ENCODE measurements around the gene INSIG1. TPM values are rescaled to one million over a fixed set of nuclear protein-coding genes. Genes with fewer than 3 reads are reported as not detected.

The INSIG1 gene
- total and polyA plus RNA-seq, 12 donors = 9.9 to 249 (median 56.1) TPM

DNA sequence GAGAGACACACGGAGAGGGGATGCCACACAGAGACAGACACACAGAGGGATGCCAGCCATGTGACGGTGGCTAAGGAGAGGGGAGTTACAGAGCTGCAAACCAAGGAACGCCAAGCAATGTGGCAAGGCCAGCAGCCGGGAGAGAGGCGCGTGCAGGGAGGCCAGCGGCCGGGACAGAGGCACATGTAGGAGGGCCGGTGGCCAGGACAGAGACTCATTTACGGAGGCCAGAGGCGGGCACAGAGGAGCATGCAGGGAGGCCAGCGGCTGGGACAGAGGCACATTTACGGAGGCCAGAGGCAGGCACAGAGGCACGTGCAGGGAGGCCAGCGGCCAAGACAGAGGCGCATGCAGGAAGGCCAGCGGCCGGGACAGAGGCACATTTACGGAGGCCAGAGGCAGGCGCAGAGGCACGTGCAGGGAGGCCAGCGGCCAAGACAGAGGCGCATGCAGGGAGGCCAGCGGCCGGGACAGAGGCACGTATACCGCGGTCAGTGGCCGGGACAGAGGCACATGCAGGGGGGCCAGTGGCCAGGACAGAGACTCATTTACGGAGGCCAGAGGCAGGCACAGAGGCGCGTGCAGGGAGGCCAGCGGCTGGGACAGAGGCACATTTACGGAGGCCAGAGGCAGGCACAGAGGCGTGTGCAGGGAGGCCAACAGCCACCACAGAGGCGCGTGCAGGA lies 40.4 kb downstream of the INSIG1 start:
- H3K27me3 ChIP-seq = no peaks in the 10 kb centered on the region
- DNase-seq = peak in 2 of 7 donors; percentile 9 to 35
- no peaks in the 10 kb centered on the region for H3K4me1 ChIP-seq (replicated peaks in 1 of 2)
- intact Hi-C loops (cut with DNase I) = no loop called here
- TF ChIP-seq POLR2A (IDR thresholded peaks at IDR 0.05) = no peak
- no peak overlapping the region for H3K4me3 ChIP-seq
- 81 to 86% (median 84%) methylated on average over 35 to 37 of the region's 37 CpGs for WGBS, 4 donors
- no peak overlapping the region for H3K27ac ChIP-seq
- no peaks in the 10 kb centered on the region for H3K36me3 ChIP-seq (replicated peaks in 1 of 2)
- H3K9me3 ChIP-seq (replicated peaks in 1 of 3) = no peaks in the 10 kb centered on the region

DNA sequence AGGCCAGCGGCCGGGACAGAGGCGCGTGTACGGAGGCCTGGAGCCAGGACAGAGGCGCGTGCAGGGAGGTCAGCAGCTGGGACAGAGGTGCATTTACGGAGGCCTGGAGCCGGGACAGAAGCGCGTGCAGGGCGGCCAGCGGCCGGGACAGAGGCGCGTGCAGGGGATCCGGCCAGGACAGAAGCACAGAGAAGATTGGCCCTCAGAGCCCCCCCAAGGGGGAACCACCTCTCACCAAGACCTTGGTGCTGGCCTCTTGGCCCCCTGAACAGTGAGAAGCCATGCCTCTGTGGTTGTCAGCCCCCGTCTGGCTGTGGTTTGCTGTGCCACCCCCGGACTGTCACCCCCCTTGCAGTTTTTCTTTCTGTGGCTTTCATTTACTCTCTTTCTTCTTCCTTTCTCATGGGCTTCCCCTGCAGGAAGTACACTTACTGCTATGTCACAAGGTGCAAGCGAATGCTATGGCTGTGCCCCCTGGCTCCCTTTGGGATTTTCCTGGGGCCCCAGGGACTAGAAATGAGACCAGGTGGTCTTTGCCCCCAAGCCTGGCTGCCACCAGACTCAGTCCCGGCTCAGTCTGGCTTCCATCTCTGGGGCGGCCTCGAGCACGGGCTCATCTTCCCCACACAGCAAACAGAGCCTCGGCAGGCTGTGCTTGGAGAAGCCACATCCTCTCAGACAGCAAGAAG lies 41.1 kb downstream of the INSIG1 start:
- no peak for TF ChIP-seq POLR2A (IDR thresholded peaks at IDR 0.05)
- TF ChIP-seq, protein P1, sequence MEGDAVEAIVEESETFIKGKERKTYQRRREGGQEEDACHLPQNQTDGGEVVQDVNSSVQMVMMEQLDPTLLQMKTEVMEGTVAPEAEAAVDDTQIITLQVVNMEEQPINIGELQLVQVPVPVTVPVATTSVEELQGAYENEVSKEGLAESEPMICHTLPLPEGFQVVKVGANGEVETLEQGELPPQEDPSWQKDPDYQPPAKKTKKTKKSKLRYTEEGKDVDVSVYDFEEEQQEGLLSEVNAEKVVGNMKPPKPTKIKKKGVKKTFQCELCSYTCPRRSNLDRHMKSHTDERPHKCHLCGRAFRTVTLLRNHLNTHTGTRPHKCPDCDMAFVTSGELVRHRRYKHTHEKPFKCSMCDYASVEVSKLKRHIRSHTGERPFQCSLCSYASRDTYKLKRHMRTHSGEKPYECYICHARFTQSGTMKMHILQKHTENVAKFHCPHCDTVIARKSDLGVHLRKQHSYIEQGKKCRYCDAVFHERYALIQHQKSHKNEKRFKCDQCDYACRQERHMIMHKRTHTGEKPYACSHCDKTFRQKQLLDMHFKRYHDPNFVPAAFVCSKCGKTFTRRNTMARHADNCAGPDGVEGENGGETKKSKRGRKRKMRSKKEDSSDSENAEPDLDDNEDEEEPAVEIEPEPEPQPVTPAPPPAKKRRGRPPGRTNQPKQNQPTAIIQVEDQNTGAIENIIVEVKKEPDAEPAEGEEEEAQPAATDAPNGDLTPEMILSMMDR (IDR thresholded peaks at IDR 0.05) = no peak
- DNase-seq = peak in 1 of 7 donors; percentile 7
- intact Hi-C loops (cut with DNase I) = no loop called here
- WGBS, 4 donors = 75 to 81% (median 77%) methylated on average over 20 to 25 of the region's 25 CpGs
- H3K36me3 ChIP-seq (replicated peaks in 1 of 2) = no peaks in the 10 kb centered on the region
- no peaks in the 10 kb centered on the region for H3K9me3 ChIP-seq (replicated peaks in 1 of 3)
- no peaks in the 10 kb centered on the region for H3K27me3 ChIP-seq
- H3K27ac ChIP-seq = no peak overlapping the region
- H3K4me3 ChIP-seq = no peak overlapping the region
- no peaks in the 10 kb centered on the region for H3K4me1 ChIP-seq (replicated peaks in 1 of 2)

DNA sequence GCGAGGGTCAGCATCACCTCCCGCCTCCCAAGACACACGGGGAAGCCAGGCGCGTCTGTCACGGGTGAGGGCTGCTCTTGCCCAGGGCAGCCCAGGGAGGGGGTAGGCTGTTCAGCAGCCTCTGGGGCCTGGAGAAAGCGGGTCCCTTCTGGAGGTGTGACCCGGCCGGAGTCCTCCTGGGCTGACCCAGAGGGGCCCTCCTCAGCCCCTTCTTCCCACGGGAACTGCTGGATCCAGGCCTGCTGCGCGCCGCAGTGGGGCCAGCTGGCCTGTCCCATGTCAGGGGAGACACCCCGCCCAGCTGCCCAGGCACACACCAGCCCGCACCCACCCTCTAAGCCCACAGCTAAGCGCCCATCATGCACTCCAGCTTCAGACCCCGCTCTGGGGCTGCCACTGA lies 41.8 kb downstream of the INSIG1 start:
- Histone ChIP-seq H3K27ac (no peak overlapping the region), H3K4me3 (no peak overlapping the region), H3K27me3 (no peaks in the 10 kb centered on the region), H3K9me3 (replicated peaks in 1 of 3) (no peaks in the 10 kb centered on the region), H3K4me1 (replicated peaks in 1 of 2) (no peaks in the 10 kb centered on the region), H3K36me3 (replicated peaks in 1 of 2) (no peaks in the 10 kb centered on the region)
- intact Hi-C loops (cut with DNase I) = no loop called here
- 57 to 78% (median 74%) methylated on average over 2 to 17 of the region's 17 CpGs for WGBS, 4 donors
- DNase-seq = no peak
- no peak for TF ChIP-seq POLR2A (IDR thresholded peaks at IDR 0.05)
- TF ChIP-seq, protein P1 (IDR thresholded peaks at IDR 0.05) = no peak

DNA sequence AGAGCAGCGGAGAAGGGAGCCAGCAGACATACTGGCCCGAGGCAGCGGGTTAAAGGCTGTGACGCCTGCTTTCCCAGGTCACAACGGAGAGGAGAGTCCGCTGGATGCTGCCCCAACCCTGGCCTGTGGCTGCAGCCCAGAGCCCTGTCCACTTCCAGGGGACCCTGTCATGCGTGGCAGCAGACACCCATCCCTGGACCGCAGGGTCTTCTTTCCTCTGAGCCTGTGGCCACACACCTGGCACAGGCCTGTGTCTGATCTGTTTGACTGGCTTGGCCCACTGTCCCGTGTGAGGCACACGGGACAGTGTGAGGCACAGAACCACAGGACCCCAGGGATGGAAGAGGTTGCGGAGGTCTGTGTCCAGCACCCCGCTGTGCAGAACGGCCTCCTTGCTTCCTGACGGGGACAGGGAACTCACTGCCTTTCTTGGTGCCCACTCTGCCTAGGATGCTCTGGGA lies 42.4 kb downstream of the INSIG1 start:
- H3K9me3 ChIP-seq (replicated peaks in 1 of 3) = no peaks in the 10 kb centered on the region
- intact Hi-C loops (cut with DNase I) = loop anchor here in 1 of 2 donors (5.0 kb wide), 1 partner anchor 413 kb away; no protein-coding TSS in a partner anchor
- TF ChIP-seq, protein P1 (IDR thresholded peaks at IDR 0.05) = no peak
- TF ChIP-seq POLR2A (IDR thresholded peaks at IDR 0.05) = no peak
- no peak overlapping the region for H3K27ac ChIP-seq
- no peak overlapping the region for H3K4me3 ChIP-seq
- no peaks in the 10 kb centered on the region for H3K36me3 ChIP-seq (replicated peaks in 1 of 2)
- WGBS, 4 donors = 73 to 86% (median 75%) methylated on average over 4 to 14 of the region's 14 CpGs
- H3K27me3 ChIP-seq = no peaks in the 10 kb centered on the region
- DNase-seq = no peak
- H3K4me1 ChIP-seq (replicated peaks in 1 of 2) = peaks cover under 1 to 2% of the 10 kb centered on the region in 2 donors

Data from adrenal gland (tissue), 12 donors.